HepG2 (cell line): Measurements from ENCODE around the gene COASY. TPM values are rescaled to one million over a fixed set of nuclear protein-coding genes. Genes with fewer than 3 reads are reported as not detected.

Source experiments
- ARID4A ChIP-seq: sonication (generic); formaldehyde crosslinking; IDR thresholded peaks from 2 replicates; pipeline ENCODE4 v1.5.0; 2020; ENCODE audit warnings: mild to moderate bottlenecking, missing genetic modification reagents, borderline replicate concordance
- BCL6 ChIP-seq: IDR thresholded peaks from 2 replicates; pipeline ENCODE4 v1.6.1; 2016; ENCODE audit warnings: missing genetic modification reagents, missing compliant biosample characterization
- CBFB ChIP-seq: sonication (generic); formaldehyde crosslinking; IDR thresholded peaks from 2 replicates; pipeline ENCODE4 v1.4.0; 2020; ENCODE audit warnings: missing genetic modification reagents
- ERF ChIP-seq: IDR thresholded peaks from 2 replicates; pipeline ENCODE4 v1.6.1; 2018; ENCODE audit warnings: missing biosample characterization, missing genetic modification reagents
- IKZF1 ChIP-seq: fragments of 450-650 bp; IDR thresholded peaks from 2 replicates; pipeline ENCODE4 v1.7.1; 2016
- MED8 ChIP-seq: sonication (generic); formaldehyde crosslinking; IDR thresholded peaks from 2 replicates; pipeline ENCODE4 v1.8.1; 2023; ENCODE audit warnings: mild to moderate bottlenecking, missing genetic modification reagents; ENCODE audit not compliant: insufficient replicate concordance
- MEIS1 ChIP-seq: sonication (generic); formaldehyde crosslinking; IDR thresholded peaks from 2 replicates; pipeline ENCODE4 v1.9.0; 2021; ENCODE audit warnings: mild to moderate bottlenecking, missing genetic modification reagents, moderate library complexity, borderline replicate concordance
- NCOR1 ChIP-seq: fragments of 200-600 bp; sonication (generic); IDR thresholded peaks from 2 replicates; pipeline ENCODE4 v1.7.0; 2017; ENCODE audit warnings: antibody characterized with exemption, low read length, borderline replicate concordance
- NFYB ChIP-seq: sonication (generic); formaldehyde crosslinking; IDR thresholded peaks from 2 replicates; pipeline ENCODE4 v1.4.0; 2020; ENCODE audit warnings: missing genetic modification reagents
- PLRG1 ChIP-seq: fragments of 450-650 bp; conservative IDR thresholded peaks from 2 replicates; pipeline ENCODE4 v1.6.1; 2016
- ZBTB7A ChIP-seq: sonication (generic); formaldehyde crosslinking; IDR thresholded peaks from 2 replicates; pipeline ENCODE4 v1.8.0; 2022; ENCODE audit warnings: mild to moderate bottlenecking, missing genetic modification reagents
- ZFP41 ChIP-seq: sonication (generic); formaldehyde crosslinking; IDR thresholded peaks from 2 replicates; pipeline ENCODE4 v1.4.0; 2020; ENCODE audit warnings: mild to moderate bottlenecking, missing genetic modification reagents, borderline replicate concordance
- ZNF451 ChIP-seq: sonication (generic); formaldehyde crosslinking; IDR thresholded peaks from 2 replicates; pipeline ENCODE4 v1.5.0; 2020; ENCODE audit warnings: mild to moderate bottlenecking, missing genetic modification reagents
- ZNF713 ChIP-seq: sonication (generic); formaldehyde crosslinking; IDR thresholded peaks from 2 replicates; pipeline ENCODE4 v1.4.0; 2020; ENCODE audit warnings: mild to moderate bottlenecking, missing genetic modification reagents
- ZNF788 ChIP-seq: sonication (generic); formaldehyde crosslinking; IDR thresholded peaks from 2 replicates; pipeline ENCODE4 v1.5.0; 2020; ENCODE audit warnings: mild to moderate bottlenecking, missing genetic modification reagents, borderline replicate concordance
- polyA plus RNA-seq, 8 experiments: library from polyadenylated mRNA; depleted of rRNA in 3 of 8; stranded (reverse) in 7 of 8; unstranded in 1 of 8; fragments of >200 nt; fragmentation: Illumina TruSeq in 4 of 8; extraction: Trizol in 4 of 8; gene quantifications; 2 replicates each; pipeline versions ENCODE4 v1.2.1 to v1.2.3, GENCODE V29; 2011 to 2016; ENCODE audit warnings: low read depth in 4 of 8, missing spikeins in 1 of 8, mixed read lengths in 1 of 8; ENCODE audit not compliant: insufficient read depth in 1 of 8
- total RNA-seq, 5 experiments: library from RNA; depleted of rRNA; stranded (reverse); fragments of >200 nt; fragmentation: Illumina TruSeq; extraction: Trizol; gene quantifications; 2 replicates each; pipeline ENCODE4 v1.2.3, GENCODE V29; 2016; ENCODE audit warnings: low read depth in 1 of 5
- TF ChIP-seq, protein P1 (sequence below): sonication (generic); formaldehyde crosslinking; IDR thresholded peaks from 2 replicates; pipeline ENCODE4 v1.4.0; 2020; ENCODE audit warnings: missing genetic modification reagents; ENCODE audit errors: not compliant biosample characterization
- TF ChIP-seq, protein P2 (sequence below): sonication (generic); formaldehyde crosslinking; IDR thresholded peaks from 2 replicates; pipeline ENCODE4 v1.9.0; 2021; ENCODE audit warnings: mild to moderate bottlenecking, missing genetic modification reagents
- TF ChIP-seq, protein P3 (sequence below): sonication (generic); formaldehyde crosslinking; IDR thresholded peaks from 2 replicates; pipeline ENCODE4 v1.4.0; 2020; ENCODE audit warnings: mild to moderate bottlenecking, missing genetic modification reagents

The COASY gene
- total and polyA plus RNA-seq, 2 of the 13 experiments (the other 11 are each of a cell fraction or from before 2014, with no cell fraction given) = 90.7 to 125 TPM

DNA sequence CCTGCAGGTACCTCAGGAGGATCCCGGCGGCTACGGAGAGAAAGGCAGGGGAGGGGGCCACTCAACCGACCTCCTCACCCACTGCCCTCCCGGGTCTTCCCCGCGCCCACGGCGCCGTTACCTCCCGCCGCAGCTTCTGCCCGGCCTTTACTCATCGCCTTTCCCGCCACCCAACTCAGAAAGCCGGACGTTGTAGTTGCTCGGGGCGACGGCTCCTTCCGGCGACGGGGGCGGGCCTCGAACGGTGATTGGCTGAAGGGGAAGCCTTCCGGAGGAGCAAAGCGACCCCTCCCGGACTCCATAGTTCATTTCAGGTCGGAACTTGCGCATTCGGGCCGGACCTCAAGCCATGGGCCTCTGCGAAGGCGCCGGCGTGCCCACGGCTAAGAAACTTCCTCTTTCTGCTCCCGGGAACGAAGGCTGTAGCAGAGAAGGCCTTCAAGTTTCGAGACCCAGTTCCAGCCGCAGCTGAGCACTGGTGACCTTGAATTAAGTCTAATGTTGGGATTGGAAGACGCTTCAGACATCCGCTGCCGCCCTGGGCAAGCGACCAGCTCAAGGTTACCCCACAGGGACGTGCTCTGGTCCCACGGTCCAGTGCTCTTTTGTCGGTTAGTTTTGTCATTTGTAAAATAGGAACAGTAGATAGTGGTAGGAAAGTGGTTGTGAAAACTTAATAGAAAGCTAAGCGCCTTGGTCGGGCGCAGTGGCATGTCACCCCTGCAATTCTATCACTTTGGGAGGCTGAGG, 15.8 kb downstream of the COASY start, which contains the start of gene PSMC3IP (continued):
- TF ChIP-seq MEIS1 (peak; percentile 35; the same call in 1 of the 2 replicates), ZNF451 (peak; percentile 70; the same call in 1 of the 2 replicates), ZBTB7A (CRISPR knock-in tag) (peak; percentile 71; the same call in 1 of the 2 replicates), NFYB (CRISPR knock-in tag) (peak; percentile 97), ZNF713 (CRISPR knock-in tag) (no peak), ERF (peak; percentile 86; the same call in 1 of the 2 replicates), MED8 (CRISPR knock-in tag) (peak; percentile 36), NCOR1 (0 out of 2 replicates have a peak, but pooled peaks have one; percentile 15), PLRG1 (no peak), CBFB (CRISPR knock-in tag) (peak; percentile 72), BCL6 (CRISPR knock-in tag) (0 out of 2 replicates have a peak, but pooled peaks have one; percentile 36), ARID4A (peak; percentile 99), IKZF1 (no peak), ZNF788 (CRISPR knock-in tag) (peak; percentile 64; the same call in 1 of the 2 replicates), ZFP41 (CRISPR knock-in tag) (no peak; the same call in 1 of the 2 replicates)
- TF ChIP-seq, protein P1, sequence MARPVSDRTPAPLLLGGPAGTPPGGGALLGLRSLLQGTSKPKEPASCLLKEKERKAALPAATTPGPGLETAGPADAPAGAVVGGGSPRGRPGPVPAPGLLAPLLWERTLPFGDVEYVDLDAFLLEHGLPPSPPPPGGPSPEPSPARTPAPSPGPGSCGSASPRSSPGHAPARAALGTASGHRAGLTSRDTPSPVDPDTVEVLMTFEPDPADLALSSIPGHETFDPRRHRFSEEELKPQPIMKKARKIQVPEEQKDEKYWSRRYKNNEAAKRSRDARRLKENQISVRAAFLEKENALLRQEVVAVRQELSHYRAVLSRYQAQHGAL = peak; percentile 82
- TF ChIP-seq, protein P2, sequence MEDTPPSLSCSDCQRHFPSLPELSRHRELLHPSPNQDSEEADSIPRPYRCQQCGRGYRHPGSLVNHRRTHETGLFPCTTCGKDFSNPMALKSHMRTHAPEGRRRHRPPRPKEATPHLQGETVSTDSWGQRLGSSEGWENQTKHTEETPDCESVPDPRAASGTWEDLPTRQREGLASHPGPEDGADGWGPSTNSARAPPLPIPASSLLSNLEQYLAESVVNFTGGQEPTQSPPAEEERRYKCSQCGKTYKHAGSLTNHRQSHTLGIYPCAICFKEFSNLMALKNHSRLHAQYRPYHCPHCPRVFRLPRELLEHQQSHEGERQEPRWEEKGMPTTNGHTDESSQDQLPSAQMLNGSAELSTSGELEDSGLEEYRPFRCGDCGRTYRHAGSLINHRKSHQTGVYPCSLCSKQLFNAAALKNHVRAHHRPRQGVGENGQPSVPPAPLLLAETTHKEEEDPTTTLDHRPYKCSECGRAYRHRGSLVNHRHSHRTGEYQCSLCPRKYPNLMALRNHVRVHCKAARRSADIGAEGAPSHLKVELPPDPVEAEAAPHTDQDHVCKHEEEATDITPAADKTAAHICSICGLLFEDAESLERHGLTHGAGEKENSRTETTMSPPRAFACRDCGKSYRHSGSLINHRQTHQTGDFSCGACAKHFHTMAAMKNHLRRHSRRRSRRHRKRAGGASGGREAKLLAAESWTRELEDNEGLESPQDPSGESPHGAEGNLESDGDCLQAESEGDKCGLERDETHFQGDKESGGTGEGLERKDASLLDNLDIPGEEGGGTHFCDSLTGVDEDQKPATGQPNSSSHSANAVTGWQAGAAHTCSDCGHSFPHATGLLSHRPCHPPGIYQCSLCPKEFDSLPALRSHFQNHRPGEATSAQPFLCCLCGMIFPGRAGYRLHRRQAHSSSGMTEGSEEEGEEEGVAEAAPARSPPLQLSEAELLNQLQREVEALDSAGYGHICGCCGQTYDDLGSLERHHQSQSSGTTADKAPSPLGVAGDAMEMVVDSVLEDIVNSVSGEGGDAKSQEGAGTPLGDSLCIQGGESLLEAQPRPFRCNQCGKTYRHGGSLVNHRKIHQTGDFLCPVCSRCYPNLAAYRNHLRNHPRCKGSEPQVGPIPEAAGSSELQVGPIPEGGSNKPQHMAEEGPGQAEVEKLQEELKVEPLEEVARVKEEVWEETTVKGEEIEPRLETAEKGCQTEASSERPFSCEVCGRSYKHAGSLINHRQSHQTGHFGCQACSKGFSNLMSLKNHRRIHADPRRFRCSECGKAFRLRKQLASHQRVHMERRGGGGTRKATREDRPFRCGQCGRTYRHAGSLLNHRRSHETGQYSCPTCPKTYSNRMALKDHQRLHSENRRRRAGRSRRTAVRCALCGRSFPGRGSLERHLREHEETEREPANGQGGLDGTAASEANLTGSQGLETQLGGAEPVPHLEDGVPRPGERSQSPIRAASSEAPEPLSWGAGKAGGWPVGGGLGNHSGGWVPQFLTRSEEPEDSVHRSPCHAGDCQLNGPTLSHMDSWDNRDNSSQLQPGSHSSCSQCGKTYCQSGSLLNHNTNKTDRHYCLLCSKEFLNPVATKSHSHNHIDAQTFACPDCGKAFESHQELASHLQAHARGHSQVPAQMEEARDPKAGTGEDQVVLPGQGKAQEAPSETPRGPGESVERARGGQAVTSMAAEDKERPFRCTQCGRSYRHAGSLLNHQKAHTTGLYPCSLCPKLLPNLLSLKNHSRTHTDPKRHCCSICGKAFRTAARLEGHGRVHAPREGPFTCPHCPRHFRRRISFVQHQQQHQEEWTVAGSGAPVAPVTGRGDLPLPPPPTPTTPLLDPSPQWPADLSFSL (CRISPR knock-in tag) = no peak
- TF ChIP-seq, protein P3, sequence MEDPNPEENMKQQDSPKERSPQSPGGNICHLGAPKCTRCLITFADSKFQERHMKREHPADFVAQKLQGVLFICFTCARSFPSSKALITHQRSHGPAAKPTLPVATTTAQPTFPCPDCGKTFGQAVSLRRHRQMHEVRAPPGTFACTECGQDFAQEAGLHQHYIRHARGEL = peak; percentile 87; the same call in 1 of the 2 replicates
